Spleen (tissue), 7 donors: ENCODE measurements around the gene KIF26B.

ENCODE experiments used
- CTCF ChIP-seq, 11 experiments: fragments of 200-600 bp in 7 of 11; fragments of 450-650 bp in 4 of 11; sonication (generic) in 4 of 11; IDR thresholded peaks in 8 of 11; conservative IDR thresholded peaks in 3 of 11; 1 replicate in 7 of 11; 2 replicates in 4 of 11; pipeline versions ENCODE4 v1.4.0 to v1.8.0; 2016 to 2021; ENCODE audit warnings: antibody characterized with exemption in 11 of 11, inconsistent platforms in 4 of 11, mild to moderate bottlenecking in 1 of 11
- POLR2A ChIP-seq, 3 donors: fragments of 450-650 bp; IDR thresholded peaks; one replicate each; pipeline ENCODE4 v1.5.1; 2017; ENCODE audit warnings: antibody characterized with exemption in 3 of 3, mild to moderate bottlenecking in 1 of 3
- donor health status: DM: no; HTN: no; CAD: no; lungs with moderate emphysema.
- donor health status: DM: no; HTN: no; CAD: no.
- donor health status: DM: no; HTN: no; CAD: no.

- TF ChIP-seq CTCF (IDR thresholded peaks at IDR 0.05 in 8 of 11, conservative IDR thresholded peaks at IDR 0.05 in 3 of 11), result no peak
- no peak for TF ChIP-seq POLR2A (IDR thresholded peaks at IDR 0.05)
Measured at GRCh38 chr1:245113649-245114048, 41.1 kb upstream of the KIF26B start.
